CD14-positive monocyte (primary cell): ENCODE data around the gene ELMO2. TPM values are rescaled to one million over a fixed set of nuclear protein-coding genes. Genes with fewer than 3 reads are reported as not detected.

ENCODE experiments used
- DNase-seq, 3 donors: peaks; one replicate each; pipeline ENCODE4 v3.0.0-alpha.2; 2011 to 2022
- H2AFZ ChIP-seq: 2 replicates; pipeline ENCODE4 v1.6.0; 2012; ENCODE audit warnings: mild to moderate bottlenecking, low read depth, low read length, inconsistent platforms; ENCODE audit not compliant: insufficient read depth, poor library complexity, severe bottlenecking
- H3K27ac ChIP-seq, 2 donors: 1 replicate in 1 of 2; 2 replicates in 1 of 2; pipeline ENCODE4 v1.5.1; 2012 to 2013; ENCODE audit warnings: low read length in 2 of 2, control low read depth in 1 of 2, inconsistent platforms in 1 of 2, low read depth in 1 of 2, mild to moderate bottlenecking in 1 of 2
- H3K27me3 ChIP-seq, 2 donors: one replicate each; pipeline versions ENCODE4 v1.6.0 to v1.6.1; 2011 to 2013; ENCODE audit warnings: low read length in 2 of 2; ENCODE audit not compliant: control insufficient read depth in 2 of 2, insufficient read depth in 2 of 2
- H3K36me3 ChIP-seq, 2 donors: replicated peaks in 1 of 2; 1 replicate in 1 of 2; 2 replicates in 1 of 2; pipeline versions ENCODE4 v1.5.1 to v1.6.1; 2012 to 2013; ENCODE audit warnings: low read length in 2 of 2, control low read depth in 1 of 2, inconsistent platforms in 1 of 2, mild to moderate bottlenecking in 1 of 2; ENCODE audit not compliant: insufficient read depth in 2 of 2, control insufficient read depth in 1 of 2
- H3K4me1 ChIP-seq, 2 donors: 1 replicate in 1 of 2; 2 replicates in 1 of 2; pipeline versions ENCODE4 v1.5.1 to v1.6.1; 2012 to 2013; ENCODE audit warnings: low read length in 2 of 2, control low read depth in 1 of 2, inconsistent platforms in 1 of 2, mild to moderate bottlenecking in 1 of 2, moderate library complexity in 1 of 2; ENCODE audit not compliant: insufficient read depth in 2 of 2, control insufficient read depth in 1 of 2
- H3K4me2 ChIP-seq: replicated peaks from 2 replicates; pipeline ENCODE3; 2012; ENCODE audit warnings: low read length, moderate library complexity, mild to moderate bottlenecking; ENCODE audit not compliant: poor library complexity, severe bottlenecking; ENCODE audit errors: extremely low read depth
- H3K4me3 ChIP-seq, 3 experiments: fragments of 200-600 bp in 1 of 3; sonication (generic) in 1 of 3; replicated peaks in 1 of 3; 1 replicate in 2 of 3; 2 replicates in 1 of 3; pipeline ENCODE4 v1.5.1; 2011 to 2013; ENCODE audit warnings: low read length in 3 of 3, mild to moderate bottlenecking in 3 of 3, control low read depth in 2 of 3, low read depth in 2 of 3, inconsistent platforms in 1 of 3, moderate library complexity in 1 of 3
- H3K79me2 ChIP-seq: 2 replicates; pipeline ENCODE4 v1.6.0; 2012; ENCODE audit warnings: mild to moderate bottlenecking, control low read depth, inconsistent platforms, low read length, moderate library complexity; ENCODE audit not compliant: insufficient read depth
- H3K9ac ChIP-seq: 2 replicates; pipeline ENCODE4 v1.6.0; 2017; ENCODE audit warnings: low read length, mild to moderate bottlenecking; ENCODE audit not compliant: insufficient read depth, poor library complexity, severe bottlenecking
- H3K9me3 ChIP-seq, 2 donors: replicated peaks in 1 of 2; 1 replicate in 1 of 2; 2 replicates in 1 of 2; pipeline versions ENCODE4 v1.5.1 to v1.6.1; 2012 to 2013; ENCODE audit warnings: low read length in 2 of 2, control low read depth in 1 of 2; ENCODE audit not compliant: control insufficient read depth in 1 of 2, insufficient read depth in 1 of 2
- H4K20me1 ChIP-seq: 2 replicates; pipeline ENCODE4 v1.6.0; 2012; ENCODE audit warnings: mild to moderate bottlenecking, low read length, control low read depth, moderate library complexity; ENCODE audit not compliant: insufficient read depth
- H3K27ac Mint-ChIP-seq, 7 donors: one replicate each; pipeline ENCODE4 v1.8.0; 2020; ENCODE audit warnings: mild to moderate bottlenecking in 7 of 7, mixed read lengths in 7 of 7, moderate library complexity in 6 of 7, inconsistent platforms in 2 of 7
- H3K27me3 Mint-ChIP-seq, 3 donors: one replicate each; pipeline ENCODE4 v1.8.0; 2021 to 2022; ENCODE audit warnings: low read depth in 3 of 3, mild to moderate bottlenecking in 3 of 3, mixed read lengths in 3 of 3, moderate library complexity in 3 of 3, inconsistent platforms in 1 of 3
- H3K36me3 Mint-ChIP-seq, 2 donors: one replicate each; pipeline ENCODE4 v1.8.0; 2020; ENCODE audit warnings: mixed read lengths in 2 of 2, inconsistent platforms in 1 of 2, mild to moderate bottlenecking in 1 of 2
- H3K4me1 Mint-ChIP-seq: one replicate; pipeline ENCODE4 v1.8.0; 2020; ENCODE audit warnings: mild to moderate bottlenecking, mixed read lengths
- H3K4me3 Mint-ChIP-seq, 2 donors: one replicate each; pipeline ENCODE4 v1.8.0; 2020; ENCODE audit warnings: mild to moderate bottlenecking in 2 of 2, mixed read lengths in 2 of 2, moderate library complexity in 1 of 2
- H3K9me3 Mint-ChIP-seq, 7 donors: one replicate each; pipeline ENCODE4 v1.8.0; 2020 to 2022; ENCODE audit warnings: mixed read lengths in 7 of 7, mild to moderate bottlenecking in 6 of 7, moderate library complexity in 6 of 7, inconsistent platforms in 2 of 7
- WGBS: methylation state at CpG from one replicate; pipeline ENCODE4 v1.1.5; 2013; ENCODE audit warnings: missing lambda C conversion rate; ENCODE audit not compliant: insufficient coverage; 5-methylcytosine and 5-hydroxymethylcytosine counted together
- intact Hi-C, 2 donors: fragments of 100-400 bp; cut with micrococcal nuclease; formaldehyde crosslinking; loops; one replicate each; pipeline versions ENCODE4 v1.15.0 to v1.15.1; 2023
- polyA plus RNA-seq, 3 donors: library from polyadenylated mRNA; depleted of rRNA in 1 of 3; unstranded in 2 of 3; stranded (reverse) in 1 of 3; fragments of 300-500 nt in 2 of 3; fragments of >200 nt in 1 of 3; fragmentation: Illumina TruSeq in 2 of 3; gene quantifications; 1 replicate in 2 of 3; 2 replicates in 1 of 3; pipeline ENCODE4 v1.2.3, GENCODE V29; 2012 to 2021
- TF ChIP-seq, protein P1 (sequence below): fragments of 200-600 bp; IDR thresholded peaks from one replicate; pipeline ENCODE4 v1.8.0; 2022; ENCODE audit warnings: antibody characterized with exemption, mild to moderate bottlenecking

ELMO2 gene
- polyA plus RNA-seq, 3 donors: 35.3 to 53.1 (median 42.3) TPM

DNA sequence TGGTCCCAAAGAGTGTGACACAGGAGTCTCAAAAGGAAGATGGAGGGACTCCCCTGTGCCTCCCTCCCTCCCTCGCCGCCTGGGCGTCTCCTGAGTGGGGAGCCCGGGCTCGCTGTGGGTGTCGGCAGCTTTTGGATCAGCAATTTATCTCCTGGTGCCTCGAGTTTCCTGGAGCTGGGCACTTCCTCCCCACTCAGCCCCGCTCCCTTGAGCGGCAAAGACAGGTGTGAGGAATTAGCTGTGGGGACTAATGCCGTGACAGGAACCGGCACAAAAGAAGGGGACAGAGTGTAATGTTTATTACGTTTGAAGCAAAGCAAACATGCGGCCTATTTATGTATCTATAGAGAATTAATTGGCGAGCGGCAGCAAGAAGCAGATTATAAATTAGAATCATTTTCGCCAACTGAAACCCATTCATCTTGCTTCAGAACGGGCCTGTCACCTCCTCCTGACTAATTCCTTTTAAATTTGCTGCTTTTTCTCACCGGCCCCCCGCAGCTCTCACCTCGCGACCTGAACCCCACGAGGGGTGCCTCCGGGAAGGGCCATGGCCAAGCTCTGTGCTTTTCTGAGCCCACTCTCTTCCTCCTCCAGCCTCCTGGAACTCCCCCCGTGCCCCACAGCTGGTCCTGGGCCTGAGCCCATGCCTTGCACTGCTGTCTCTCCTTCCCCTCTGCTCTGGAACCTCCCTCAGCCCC, 89.3 kb downstream of the ELMO2 start:
- H3K27me3 Mint-ChIP-seq: peaks cover 60 to 87% (median 64%) of the 10 kb centered on the region in 3 donors

More for the DNA sequence above, 89.3 kb downstream of the ELMO2 start:
- no peak overlapping the region for H3K27ac Mint-ChIP-seq
- H3K79me2 ChIP-seq: no peaks in the 10 kb centered on the region
- TF ChIP-seq, protein P1, sequence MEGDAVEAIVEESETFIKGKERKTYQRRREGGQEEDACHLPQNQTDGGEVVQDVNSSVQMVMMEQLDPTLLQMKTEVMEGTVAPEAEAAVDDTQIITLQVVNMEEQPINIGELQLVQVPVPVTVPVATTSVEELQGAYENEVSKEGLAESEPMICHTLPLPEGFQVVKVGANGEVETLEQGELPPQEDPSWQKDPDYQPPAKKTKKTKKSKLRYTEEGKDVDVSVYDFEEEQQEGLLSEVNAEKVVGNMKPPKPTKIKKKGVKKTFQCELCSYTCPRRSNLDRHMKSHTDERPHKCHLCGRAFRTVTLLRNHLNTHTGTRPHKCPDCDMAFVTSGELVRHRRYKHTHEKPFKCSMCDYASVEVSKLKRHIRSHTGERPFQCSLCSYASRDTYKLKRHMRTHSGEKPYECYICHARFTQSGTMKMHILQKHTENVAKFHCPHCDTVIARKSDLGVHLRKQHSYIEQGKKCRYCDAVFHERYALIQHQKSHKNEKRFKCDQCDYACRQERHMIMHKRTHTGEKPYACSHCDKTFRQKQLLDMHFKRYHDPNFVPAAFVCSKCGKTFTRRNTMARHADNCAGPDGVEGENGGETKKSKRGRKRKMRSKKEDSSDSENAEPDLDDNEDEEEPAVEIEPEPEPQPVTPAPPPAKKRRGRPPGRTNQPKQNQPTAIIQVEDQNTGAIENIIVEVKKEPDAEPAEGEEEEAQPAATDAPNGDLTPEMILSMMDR: no peak
- H3K9me3 ChIP-seq: peaks cover 0 to 16% of the 10 kb centered on the region in 2 donors
- H2AFZ ChIP-seq: no peak overlapping the region
- peaks cover 28 to 59% of the 10 kb centered on the region in 2 donors for H3K27me3 ChIP-seq
- DNase-seq: no peak
- no peak overlapping the region for H3K4me2 ChIP-seq
- no peaks in the 10 kb centered on the region for H3K36me3 ChIP-seq
- H3K4me1 ChIP-seq: no peaks in the 10 kb centered on the region
- no peak overlapping the region for H3K4me3 ChIP-seq
- no peak overlapping the region for H3K27ac ChIP-seq
- peak overlapping the region in 1 of 2 donors; percentile 23 for H3K4me3 Mint-ChIP-seq
- peaks cover under 1% of the 10 kb centered on the region for H3K4me1 Mint-ChIP-seq
- no peaks in the 10 kb centered on the region for H4K20me1 ChIP-seq
- H3K9ac ChIP-seq: no peak overlapping the region
- H3K9me3 Mint-ChIP-seq: peaks cover 0 to 4% (median 0%) of the 10 kb centered on the region in 7 donors
- no peaks in the 10 kb centered on the region for H3K36me3 Mint-ChIP-seq
- 41% methylated on average over 14 of the region's 24 CpGs for WGBS
- intact Hi-C loops: no loop called here

Other genes starting within 250 kb of the ELMO2 start
- gene CDH22, start 98.1 kb downstream of the ELMO2 start, polyA plus RNA-seq: not detected
- gene ZNF334, start 106.9 kb upstream of the ELMO2 start, polyA plus RNA-seq: under 1 TPM in 1 of 3 donors, not detected in 2; 0.04 TPM
- gene OCSTAMP, start 144.0 kb upstream of the ELMO2 start, polyA plus RNA-seq: not detected
- under 1 TPM in 1 of 3 donors, not detected in 2; 0.04 TPM for gene SLC13A3, start 244.8 kb upstream of the ELMO2 start, polyA plus RNA-seq